Colon (tissue), 2 donors: ENCODE results near the gene ODF4.

ENCODE experiments used
- FAIRE-seq: peaks from 2 replicates; lab custom pipeline; 2012; peaks lifted over from hg19 to GRCh38; lab: Jason Lieb, UNC
- donor health status: control.
- donor health status: control.

ODF4 gene

DNA sequence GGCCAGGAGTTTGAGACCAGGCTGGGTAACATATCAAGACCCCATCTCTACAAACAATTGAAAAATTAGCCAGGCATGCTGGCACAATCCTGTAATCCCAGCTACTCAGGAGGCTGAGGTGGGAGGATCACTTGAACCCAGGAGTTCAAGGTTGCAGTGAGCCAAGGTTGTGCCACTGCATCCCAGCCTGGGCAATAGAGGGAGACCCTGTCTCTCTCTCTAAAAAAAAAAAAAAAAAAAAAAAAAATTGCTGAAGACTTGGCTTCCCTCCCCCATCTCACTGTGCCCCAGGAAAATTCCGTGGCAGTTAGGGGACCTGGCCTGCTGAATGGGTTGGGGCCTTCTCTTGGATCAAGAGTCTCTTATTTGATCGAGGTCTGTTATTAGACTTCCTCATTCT lies at the start of gene ODF4:
ODF4 (plus strand) TSS at position 301 of the 400 bp plus-strand sequence. CDS start 212 bp downstream, outside the sequence.
- no peak for FAIRE-seq

GRCh38 chr17:8290043-8290442 lies 49.6 kb upstream of the ODF4 start:
- FAIRE-seq = no peak

DNA sequence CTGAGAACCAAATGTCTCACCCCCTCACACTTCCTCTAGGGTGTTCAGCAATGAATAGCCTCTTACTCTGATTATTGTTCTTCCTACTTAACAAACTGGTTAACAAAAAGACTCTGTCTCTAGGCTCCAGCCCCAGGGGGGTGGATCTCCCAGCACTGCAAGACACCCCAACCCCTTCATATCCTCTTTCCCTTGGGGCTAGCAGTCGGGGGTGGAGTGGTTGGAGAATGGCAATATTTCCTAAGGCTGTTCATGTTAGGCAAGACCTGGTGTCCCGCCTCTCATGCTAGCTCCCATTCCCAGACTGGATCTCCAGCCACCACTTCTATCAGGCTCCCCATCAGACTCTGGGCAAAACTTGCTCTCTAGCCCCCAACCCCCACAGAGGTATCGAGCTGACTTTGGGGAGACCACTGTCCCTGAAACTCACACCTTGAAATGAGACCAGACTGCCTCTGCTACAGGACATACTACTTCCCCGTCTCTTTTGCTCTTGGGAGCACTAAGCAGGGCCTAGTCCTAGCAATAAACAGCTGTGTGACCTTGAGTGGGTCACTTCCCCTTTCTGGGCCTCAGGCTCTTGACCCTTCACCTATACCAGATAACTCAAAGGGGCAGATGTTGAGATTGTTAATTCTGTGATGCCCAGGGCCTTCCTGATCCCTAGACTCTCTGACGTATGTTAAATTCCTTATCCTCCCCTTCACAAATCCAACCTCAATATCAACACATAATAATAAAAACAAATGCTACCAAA lies 46.8 kb upstream of the ODF4 start:
- no peak for FAIRE-seq

DNA sequence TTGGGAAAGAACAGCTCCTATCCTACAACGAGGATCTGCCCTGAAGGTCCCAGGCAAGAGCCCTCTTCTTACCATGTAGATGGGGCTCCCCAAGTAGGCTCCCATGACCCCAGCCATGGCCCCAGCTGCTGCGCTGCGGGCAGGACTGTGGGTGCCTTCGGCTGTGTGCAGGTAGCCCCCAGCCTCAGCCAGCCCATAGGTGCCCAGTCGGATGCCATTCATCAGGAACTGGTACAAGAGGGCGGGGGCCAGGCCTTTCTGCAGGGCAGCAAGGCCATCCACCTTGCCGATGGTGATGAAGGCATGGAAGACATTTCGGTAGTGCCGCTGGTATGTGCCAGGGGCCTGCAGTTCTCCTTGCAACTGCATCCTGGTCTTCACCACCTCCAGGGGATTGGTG lies 45.3 kb upstream of the ODF4 start:
- FAIRE-seq = no peak

GRCh38 chr17:8294814-8295316 lies 44.8 kb upstream of the ODF4 start:
- no peak for FAIRE-seq

DNA sequence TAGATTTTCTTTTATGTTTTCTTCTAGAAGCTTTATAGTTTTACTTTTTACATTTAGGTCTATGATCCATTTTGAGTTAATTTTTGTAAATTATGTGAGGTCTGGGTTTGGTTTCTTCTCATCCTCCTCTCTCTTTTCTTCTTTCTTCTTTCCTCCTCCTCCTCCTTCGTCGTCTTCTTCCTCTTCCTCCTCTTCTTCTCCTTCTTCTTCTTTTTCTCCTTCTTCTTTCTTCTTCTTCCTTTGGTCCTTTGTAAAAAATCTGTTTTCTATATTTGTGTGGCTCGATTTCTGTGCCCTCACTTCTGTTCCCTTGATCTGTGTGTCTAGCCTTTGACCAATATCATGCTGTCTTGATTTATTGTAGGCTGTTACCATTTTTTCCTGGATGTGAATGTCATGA lies 39.4 kb upstream of the ODF4 start:
- no peak for FAIRE-seq

DNA sequence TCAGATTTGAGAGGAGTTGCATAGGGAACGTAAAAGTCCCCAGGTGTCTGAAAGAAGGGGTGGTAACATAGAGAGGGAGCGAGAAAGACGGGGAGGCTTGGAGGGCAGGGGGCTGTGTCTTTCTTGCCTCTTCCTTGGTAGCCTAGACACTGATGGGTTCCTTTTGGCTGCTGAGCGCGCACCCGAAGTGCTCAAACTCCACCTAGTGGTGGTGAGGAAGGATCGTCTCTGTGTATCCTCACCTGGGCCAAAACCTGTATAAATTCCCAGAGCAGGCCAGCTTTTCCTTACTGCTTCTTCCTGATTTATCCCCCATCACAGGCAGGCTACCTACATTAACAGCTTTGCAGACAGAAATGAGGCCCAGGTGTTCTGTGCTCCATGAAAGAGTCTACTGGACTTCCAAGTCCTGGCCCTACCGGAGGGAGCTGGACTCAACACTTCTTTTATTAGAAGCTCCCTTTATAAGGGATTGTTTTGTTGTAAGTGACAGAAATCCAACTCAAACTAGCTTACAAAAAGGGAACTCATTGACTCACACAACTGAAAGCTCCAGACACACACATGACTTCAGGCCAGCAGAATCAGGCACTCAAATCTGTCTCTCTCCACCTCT lies 38.9 kb upstream of the ODF4 start:
- no peak for FAIRE-seq

GRCh38 chr17:8310601-8311123 lies 29.0 kb upstream of the ODF4 start:
- FAIRE-seq = no peak

DNA sequence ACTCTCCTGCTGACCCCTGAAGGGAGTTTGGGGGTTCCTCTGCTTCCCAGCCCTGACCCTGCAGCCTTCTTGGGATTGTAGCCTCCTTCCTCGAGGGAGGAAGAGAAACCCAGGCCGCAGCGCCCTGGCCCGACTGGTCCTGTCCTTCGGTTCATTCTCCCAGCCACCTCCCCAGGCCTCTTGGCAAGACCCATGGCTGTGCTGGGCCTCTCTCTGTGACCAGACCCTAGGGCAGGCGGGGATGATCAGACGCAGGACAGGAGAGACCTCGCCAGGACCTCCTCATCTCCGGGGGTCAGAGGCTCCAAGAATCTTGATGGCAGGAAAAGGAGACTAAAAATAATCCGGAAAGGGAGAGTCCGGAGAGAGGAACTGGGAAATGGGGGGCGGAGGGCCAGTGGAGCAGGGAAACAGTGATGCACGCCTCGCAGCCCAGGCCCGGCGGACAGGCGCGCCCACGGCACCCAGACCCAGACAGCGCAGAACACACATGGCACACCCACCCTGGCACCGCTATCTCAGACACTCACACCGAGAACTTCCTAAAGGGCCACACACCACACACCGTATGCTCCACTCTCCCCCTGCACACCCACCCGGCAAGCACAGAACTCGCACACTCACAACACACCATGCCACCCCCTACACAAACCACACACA lies 28.4 kb upstream of the ODF4 start:
- no peak for FAIRE-seq

DNA sequence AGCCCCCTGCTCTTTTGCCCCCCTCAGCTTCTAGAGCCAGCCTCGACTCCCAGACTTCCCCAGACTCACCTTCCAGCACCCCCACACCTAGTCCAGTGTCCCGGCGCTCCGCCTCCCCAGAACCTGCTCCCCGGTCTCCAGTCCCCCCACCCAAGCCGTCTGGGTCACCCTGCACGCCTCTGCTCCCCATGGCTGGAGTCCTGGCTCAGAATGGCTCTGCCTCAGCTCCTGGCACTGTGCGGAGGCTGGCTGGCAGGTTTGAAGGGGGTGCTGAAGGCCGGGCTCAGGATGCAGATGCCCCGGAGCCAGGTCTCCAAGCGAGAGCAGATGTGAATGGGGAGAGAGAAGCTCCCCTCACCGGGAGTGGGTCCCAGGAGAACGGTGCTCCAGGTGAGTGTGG lies 27.4 kb upstream of the ODF4 start:
- no peak for FAIRE-seq

GRCh38 chr17:8312726-8313600 lies 26.7 kb upstream of the ODF4 start:
- no peak for FAIRE-seq

- FAIRE-seq = no peak
Observed at GRCh38 chr17:8314797-8315763, 24.6 kb upstream of the ODF4 start.

DNA sequence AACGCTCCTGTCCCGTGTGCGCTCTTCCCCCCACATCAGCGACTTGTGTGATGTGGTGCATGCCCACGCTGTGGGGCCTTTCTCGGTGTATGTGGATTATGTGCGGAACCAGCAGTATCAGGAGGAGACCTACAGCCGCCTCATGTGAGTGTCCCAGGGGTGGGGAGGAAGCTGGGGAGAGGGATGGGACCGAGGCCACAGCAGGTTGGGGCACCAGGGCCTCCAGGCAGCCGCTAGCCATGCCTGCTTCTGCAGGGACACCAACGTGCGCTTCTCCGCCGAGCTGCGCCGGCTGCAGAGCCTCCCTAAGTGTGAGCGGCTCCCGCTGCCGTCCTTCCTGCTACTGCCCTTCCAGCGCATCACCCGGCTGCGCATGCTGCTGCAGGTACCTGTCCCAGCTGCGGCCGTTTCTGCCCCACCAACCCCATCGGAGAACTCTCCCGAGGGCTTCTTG lies 23.8 kb upstream of the ODF4 start:
- FAIRE-seq = no peak

DNA sequence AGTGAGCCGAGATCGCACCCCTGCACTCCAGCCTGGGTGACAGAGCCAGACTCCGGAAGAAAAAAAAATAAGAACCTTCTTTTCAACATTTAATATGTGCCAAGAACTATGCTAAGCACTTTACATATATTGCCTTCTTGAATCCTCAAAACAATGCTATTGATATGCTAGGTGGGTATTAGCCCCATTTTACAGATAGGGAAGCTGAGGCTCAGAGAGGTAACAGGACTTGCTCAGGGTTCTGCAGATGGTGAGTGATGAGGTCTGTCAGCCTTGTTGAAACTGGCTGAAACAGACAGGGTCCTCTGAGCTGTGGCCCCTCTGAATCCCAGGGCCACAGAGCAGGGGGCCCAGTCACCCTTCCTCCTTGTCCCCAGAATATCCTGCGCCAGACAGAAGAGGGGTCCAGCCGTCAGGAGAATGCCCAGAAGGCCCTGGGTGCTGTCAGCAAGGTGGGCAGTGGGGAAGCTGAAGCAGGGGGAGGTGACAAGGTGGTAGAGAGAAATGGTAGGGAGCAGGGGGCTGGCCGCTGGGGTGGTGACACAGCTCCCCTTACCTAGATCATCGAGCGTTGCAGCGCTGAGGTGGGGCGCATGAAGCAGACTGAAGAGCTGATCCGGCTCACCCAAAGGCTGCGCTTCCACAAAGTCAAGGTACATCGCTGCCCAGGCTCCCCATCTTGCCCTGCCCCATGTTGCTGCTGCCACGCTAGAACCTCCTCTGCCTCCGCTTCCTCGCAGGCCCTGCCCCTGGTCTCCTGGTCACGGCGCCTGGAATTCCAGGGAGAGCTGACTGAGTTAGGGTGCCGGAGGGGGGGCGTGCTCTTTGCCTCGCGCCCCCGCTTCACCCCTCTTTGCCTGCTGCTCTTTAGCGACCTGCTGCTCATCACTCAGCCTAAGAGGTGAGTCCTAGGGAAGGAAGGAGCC lies 21.4 kb upstream of the ODF4 start:
- no peak for FAIRE-seq

GRCh38 chr17:8320262-8320661 lies 19.4 kb upstream of the ODF4 start:
- FAIRE-seq = no peak

DNA sequence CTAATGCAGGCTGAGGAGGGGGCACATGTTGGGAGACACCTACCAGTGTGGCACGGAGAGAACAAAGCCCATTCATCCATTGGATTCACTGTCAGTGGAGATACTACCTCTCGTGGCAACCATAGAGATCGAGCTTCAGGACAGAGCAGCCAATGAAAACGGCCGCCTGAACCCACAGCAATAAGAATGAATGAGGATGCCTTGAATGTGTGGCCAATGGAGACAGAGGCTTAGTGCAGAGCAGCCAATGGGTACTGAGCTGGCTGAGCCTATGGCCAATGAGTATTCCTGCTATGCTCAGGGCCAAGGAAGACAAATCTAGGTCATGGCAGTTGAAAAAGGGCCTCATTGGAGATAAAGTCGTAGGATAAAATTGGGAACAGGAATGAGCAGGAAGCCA lies 18.6 kb upstream of the ODF4 start:
- FAIRE-seq = no peak

DNA sequence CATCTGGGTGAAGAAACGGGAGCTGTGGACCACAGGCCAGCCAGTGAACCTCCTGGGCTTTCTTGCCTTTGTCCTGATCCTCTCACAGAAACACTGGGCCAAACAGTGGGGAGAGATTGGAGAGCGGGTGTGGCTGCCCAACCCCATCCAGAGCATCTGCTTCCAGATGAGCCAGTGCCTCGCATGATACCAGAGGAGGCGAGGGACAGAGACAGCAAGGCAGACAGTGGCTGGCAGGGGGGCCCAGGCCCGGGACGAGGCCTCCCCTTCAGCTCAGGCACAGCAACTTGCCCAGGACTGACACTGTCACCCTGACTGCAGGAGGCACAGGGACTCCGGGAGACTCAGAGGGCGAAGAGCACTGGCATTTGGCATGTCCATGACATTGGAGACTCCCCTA lies 17.6 kb upstream of the ODF4 start:
- no peak for FAIRE-seq

DNA sequence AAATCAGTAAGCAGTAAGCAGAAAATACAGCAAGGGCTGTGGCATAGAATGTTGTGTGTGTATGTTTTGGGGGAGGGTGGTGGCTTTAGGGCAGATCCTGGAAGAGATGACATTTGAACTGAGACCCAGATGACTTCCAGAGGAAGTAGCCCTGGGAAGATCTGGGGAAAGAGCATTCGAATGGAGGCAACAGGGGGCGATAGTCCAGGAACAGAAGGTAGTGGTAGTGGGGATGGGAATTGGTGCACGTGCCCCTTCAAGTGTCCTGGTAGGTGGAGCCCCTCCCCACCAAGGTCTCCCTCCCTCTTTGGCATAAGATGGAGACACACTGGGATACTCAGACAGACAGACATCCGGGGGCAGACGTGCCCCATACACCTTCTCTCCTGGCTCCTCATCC lies 15.5 kb upstream of the ODF4 start:
- FAIRE-seq = no peak

GRCh38 chr17:8324923-8325322 lies 14.7 kb upstream of the ODF4 start:
- FAIRE-seq = no peak
